A172 (cell line): ENCODE measurements around the gene URAD. TPM values are rescaled to one million over a fixed set of nuclear protein-coding genes. Genes with fewer than 3 reads are reported as not detected.
"Not testable (repeated sequence)": the region's sequence is repeated elsewhere in the genome, so short reads cannot be mapped to it uniquely, and the experiment has no call there.

Experiments
- DNase-seq: peaks from one replicate; pipeline ENCODE4 v3.0.0-alpha.2; 2015; ENCODE audit warnings: low spot score
- total RNA-seq: library from RNA; depleted of rRNA; stranded (reverse); fragments of >200 nt; shearing (Covaris generic); gene quantifications from 2 replicates; pipeline ENCODE4 v1.2.3, GENCODE V29; 2014; rRNA removed

The URAD gene, protein sequence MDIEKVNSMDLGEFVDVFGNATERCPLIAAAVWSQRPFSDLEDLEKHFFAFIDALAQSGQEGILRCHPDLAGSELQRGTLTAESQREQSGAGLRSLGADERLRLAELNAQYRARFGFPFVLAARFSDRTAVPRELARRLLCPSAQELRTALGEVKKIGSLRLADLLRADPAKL
- total RNA-seq: not detected in 2 replicates

DNA sequence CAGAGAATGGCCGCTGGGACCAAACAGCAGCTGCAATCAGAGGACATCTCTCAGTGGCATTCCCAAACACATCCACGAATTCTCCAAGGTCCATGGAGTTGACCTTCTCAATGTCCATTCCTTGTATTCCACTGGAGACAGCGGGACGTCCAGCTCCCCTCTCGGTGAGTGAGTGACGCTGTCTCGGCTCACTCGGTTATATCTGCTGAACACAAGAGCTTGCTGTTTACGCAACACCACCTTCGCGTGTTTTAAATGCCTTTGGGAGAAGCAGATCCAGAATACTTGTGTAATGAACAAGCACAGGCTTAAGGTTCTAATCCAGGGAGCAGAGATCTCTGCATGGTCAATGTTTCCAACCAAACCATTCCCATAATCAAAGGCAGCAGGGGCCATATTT is at the start of gene URAD:
TSS of gene URAD (minus strand) at position 174 of the 400 bp plus-strand sequence. CDS start at position 118, 56 bp downstream.
- no peak for DNase-seq

DNA sequence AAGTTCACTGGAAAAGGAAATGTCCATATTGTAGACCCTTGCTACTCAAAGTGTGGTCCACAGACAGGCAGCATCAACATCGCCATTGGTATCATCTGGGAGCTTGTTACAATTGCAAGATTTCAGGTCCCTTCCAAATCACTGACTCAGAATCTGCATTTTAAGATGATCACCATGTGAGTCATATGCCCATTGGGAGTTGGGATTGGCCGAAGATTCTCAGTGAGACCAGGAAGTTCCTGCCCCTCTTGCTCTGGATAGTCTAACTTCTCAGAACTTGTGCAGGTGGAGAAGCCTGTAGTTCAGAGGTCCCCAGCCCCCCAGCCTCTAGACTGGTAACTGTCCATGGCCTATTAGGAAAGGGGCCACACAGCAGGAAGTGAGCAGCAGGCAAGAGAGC is 48.9 kb upstream of the URAD start:
- DNase-seq: peak; percentile 74

DNA sequence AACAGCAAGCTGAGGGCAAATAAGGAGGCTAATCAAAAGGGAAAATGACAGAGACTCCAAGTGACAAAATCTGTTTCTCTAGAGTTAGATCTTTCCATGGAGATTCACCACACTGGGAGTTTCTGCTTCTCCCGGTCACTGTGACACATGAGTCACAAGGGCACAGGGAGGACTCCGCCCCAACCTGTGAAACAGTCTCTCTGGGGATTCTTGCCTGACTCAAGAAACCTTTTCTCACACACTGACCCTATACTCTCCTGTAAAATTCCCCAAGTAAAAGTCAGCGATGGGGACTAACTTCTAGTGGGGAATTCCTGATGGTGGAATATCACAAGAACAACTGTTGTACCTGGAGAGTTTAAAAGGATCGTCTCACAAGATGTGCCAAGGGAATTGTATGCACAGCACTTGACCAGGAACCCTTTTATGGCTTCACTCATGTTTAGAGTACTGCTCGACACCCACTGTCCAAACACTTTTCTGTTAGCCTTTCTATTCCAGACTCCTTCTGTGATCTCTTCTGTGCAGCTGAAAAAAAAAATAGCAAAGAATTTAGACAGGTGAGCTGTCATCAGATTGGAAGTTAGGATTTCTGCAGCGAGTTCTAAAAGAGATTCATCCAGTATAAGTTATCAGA is 46.8 kb upstream of the URAD start:
- DNase-seq: peak; percentile 56

DNA sequence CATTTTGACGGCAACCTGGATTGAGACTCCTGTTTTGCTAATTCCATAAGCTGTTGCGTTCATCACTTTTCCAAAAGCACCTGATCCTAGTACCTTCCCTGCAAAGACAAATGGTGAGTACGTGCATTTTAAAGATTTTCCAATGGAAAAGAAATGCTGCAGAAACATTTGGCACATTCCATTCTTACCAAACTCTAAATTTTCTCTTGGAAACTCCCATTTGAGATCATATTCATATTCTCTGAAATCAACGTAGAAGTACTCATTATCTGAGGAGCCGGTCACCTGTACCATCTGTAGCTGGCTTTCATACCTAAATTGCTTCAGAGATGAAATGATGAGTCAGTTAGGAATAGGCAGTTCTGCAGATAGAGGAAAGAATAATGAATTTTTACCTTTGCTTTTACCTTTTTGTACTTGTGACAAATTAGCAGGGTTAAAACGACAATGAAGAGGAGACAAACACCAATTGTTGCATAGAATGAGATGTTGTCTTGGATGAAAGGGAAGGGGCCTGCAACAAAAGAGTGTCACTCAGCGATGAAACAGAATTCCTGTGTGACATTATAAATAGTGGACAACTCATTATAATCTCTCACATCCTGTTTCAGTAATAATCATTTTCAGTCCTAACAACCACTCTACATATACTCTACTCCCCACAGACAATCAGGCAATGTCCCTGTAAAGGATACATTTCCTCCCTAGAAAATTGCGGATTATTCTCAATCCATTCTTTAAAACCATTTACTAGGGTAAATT is 45.6 kb upstream of the URAD start:
- no peak for DNase-seq

DNA sequence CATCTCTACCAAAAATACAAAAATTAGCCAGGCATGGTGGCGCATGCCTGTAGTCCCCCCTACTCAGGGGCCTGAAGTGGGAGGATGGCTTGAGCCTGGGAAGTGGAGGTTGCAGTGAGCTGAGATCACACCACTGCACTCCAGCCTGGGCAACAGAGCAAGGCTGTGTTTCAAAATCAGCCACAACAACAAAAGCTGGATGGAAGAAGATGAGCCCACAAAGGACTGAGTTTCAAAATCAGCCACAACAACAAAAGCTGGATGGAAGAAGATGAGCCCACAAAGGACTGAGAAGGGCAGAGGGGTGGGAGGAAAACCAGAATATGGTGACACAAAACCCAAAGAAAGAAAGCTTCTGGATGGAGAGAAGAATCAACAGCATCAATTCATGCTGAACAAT is 43.9 kb upstream of the URAD start:
- not testable (repeated sequence) for DNase-seq

DNA sequence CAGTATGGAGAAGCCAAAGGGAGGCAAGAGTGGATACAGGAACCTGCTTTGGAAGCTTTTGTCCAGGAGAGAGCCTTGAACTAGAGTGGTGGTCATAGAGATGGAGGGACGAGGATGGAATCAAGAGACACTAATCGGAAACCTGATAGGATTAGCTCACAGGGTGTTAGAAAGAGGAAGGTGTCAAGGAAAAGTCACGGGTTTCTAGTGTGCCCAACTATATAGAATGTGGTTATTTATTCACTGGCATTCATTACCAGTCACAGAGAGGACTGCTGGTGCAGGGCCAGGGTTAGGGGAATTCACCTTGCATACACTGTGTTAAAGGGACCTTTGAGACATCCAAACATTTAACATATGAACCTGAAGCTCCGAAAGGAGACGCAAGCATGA is 43.4 kb upstream of the URAD start:
- DNase-seq: no peak

DNA sequence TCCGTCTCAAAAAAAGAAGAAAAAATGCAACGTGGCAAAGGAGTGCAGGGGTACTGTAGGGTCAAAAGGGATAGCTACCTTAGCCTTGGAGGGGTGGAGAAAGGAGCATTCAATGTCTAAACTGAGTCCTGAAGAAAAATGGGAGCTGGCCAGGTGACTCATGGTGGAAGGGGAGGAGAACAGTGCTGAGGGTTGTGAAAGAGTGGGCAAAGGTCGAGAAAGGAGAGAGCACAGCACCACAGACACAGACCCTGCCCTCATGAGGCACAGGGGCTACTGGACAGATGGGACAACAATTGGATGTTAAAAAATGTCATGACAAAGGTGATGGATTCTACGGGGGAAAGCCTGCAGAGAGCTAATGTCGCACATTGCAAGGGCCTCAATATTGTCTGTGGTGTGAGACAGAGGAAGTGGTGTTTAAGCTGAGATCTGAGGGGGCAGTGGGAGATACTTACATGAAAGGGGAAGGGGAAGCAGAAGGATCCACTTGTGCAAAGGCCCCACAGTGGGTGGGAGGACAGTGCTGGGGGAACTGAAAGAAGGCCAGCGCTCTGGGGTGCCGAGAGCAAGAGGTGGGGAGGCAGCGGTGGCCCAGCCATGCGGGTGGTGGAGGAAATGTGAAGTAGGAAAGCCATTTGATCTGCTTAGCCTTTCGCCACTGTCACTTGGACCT is 42.9 kb upstream of the URAD start:
- no peak for DNase-seq

DNA sequence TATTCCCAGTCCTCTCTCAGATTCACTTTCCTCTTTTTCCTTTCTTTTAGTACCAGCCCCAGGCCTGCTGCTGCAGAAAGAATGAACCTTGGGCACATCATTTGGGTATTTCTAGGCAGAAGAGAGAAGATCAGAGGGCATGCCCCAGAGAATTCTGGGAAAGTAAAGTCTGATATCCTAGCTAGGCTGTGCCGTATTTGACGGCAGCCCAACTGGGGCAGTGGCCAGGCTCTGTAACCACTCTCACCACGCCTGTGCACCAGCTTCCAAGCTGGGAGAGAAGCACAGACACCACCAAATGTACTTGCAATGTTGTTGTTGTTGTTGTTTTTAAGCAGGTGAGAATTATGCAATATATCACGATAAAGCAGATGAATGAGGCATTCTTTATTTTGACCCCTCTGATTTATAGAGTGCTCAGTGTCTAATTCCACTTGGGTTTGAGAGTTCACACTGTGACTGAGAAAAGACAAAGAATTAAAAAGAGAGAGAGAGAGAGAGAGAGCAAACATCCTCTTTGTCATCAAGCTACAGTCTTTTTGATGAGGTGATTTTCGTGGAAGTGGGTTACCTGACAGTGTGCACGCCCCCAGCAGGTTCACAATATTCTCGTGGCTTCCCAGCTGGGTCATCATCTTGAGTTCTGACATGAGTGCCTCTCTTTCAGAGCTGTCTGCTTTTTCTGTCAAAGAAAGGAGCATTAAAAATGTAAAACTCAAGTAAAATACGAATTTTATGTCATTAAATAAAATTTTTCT is 39.3 kb upstream of the URAD start:
- no peak for DNase-seq

DNA sequence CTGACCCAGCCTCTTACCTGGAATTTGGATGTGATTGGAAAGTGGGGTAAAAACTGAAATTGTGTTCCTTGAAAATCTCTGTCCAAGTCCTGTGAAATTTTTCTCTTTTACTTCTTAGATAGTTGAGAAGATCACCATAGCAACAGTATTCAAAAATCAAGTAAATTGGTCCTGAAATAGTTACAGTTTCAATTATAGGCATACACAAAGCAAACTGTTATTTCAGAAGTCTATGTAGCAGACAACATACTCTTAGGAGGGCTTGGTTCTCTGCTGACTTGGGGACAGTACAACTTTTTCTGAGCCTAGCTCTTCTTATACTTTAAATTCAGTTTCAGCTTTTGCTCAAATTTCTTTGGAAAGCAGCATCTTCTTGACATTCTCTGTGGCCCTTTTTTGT is 38.6 kb upstream of the URAD start:
- DNase-seq: no peak

DNA sequence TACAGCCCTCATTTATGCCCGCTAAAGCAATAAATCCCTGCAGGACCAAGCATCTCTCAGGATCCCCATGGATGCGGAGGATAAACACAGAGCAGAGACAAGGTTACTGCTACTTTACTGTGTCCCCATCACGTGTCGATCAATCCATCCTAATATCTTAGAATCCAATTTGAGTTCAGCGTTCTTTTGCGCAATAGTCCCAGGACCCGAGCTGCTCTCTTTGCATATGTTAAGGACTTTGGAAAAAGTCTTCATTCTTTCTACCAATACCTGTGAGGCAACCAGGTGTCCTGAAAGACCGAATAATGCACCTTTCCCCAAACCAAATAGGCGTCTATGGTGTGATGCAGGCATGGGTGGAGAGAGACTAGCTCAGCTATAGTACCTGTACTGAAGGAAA is 38.0 kb upstream of the URAD start:
- DNase-seq: no peak

DNA sequence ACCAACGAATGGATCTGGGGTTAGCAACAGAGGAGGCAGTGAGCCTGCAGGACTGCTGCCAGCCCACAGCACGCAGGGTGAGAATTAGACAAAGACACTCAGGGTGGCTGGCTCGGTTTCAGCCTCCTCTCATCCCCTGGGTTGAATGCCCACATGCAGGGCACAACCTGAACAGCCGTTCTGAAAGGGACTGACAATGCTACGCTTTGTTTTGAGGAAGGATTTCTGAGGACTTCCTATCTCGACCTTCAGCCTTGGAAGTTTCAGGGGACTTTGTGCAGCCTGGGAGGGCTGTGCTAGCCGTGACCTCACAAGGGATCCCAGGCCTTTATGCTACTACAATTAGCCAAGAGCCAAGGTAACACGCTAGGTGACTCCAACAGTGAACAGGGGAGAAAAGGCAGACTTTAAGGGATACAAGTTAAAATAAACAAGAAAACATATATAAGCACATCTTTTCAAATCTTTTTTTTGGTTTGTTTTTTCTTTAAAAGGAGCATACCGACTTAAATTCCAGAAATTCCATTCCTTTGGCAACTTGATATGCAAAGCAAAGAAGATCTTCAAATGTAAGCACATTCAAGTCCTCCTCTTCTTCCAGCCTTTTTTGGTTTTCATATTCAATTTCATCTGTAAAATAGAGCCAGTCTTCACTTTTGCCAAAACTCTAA is 34.5 kb upstream of the URAD start:
- DNase-seq: no peak

DNA sequence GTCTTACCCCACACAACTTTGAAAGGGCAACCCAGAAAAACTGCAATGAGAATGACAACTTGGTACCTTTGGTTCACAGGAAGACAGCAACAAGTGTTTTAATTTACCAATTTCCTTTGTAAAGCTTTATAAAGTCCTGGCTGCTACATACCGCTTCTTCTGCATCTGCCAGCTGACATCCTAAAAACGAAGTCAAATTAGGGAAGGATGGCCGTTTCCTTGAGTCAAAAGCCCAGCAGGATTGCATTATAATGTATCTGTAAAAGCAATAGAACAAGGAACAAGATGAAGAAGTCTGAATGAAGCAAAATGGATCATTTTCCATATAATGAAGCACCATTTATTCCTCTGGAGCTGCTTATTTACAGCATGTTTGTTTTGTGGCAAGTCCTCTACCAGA is 25.8 kb upstream of the URAD start:
- DNase-seq: no peak

DNA sequence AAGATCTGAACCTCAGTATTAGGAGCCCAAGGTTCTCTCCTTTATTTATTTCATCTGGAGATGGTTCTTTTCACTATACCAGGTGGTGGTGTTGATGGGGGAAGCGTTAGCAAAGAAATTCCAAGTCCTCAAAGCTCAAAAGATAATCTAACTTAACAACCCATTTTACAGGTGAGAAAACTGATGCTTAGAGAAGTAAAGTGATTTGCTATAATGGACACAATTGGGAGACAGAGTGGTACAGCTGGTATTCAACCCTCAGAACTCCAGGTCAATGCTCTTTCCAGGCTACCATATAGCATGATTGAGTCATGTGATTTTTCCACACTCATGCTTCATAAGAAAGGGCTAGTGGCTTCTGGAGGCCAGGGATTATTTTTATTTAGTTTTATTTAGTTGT is 25.0 kb upstream of the URAD start:
- no peak for DNase-seq

DNA sequence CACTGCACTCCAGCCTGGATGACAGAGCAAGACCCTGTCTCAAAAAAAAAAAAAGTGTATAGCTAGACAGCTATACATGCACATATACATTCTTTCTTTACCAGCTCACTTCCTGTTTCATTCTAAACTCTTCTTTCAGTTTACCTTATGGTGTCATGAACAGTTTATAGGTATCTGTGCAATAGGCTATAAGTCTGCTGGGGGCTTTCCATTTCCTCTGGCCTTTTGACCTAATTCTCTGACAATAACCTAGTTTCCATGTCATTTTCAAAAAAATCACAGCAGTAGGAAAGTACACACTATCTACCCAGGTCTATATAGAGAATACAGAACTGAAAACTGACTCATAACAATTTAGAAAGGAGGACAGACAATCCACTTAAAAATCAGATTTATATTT is 24.4 kb upstream of the URAD start:
- DNase-seq: no peak

DNA sequence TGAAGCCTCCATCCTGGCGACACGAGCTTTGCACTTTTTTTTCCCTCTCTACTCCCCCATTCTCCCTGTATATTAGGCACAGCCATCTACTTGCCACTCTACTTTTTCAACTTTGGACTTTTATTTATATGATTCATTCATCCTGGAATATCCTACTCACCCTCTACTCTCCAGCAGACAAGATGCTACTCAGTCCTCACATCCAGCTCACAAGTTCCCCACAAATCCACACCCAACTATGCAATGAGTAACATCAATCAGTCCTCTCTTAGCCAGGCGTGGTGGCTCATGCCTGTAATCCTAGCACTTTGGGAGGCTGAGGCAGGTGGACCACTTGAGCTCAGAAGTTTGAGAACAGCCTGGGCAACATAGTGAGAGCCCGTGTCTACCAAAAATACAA is 23.9 kb upstream of the URAD start:
- DNase-seq: no peak

DNA sequence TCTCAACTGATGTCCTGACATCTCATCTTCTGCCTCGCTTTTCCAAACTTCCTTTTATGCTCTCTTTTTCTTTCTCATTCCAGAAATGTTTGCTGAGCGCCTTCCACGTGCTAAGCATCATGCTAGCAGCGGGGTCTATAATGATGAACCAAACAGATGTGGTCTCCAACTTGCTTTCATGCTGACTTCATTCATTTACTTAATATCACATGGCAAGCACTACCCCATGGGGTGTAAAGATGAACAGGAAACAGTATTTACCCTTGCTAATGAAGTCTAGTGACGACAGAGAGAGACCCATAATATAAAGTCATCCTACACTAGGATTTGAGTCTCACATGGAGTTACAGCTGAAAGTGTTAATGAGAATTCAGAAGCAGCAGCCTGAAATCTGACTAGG is 21.6 kb upstream of the URAD start:
- DNase-seq: no peak

DNA sequence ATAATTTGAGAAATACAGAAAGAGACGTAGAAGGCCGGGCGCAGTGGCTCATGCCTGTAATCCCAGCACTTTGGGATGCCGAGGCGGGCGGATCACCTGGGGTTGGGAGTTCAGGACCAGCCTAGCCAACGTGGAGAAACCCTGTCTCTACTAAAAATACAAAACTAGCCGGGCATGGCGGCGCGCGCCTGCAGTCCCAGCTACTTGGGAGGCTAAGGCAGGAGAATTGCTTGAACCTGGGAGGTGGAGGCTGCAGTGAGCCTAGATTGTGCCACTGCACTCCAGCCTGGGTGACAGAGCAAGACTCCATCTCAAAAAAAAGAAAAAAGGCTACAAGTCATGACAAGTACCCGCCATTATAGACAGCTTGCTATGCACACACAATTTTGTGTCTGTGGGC is 16.5 kb upstream of the URAD start:
- DNase-seq: not testable (repeated sequence)

DNA sequence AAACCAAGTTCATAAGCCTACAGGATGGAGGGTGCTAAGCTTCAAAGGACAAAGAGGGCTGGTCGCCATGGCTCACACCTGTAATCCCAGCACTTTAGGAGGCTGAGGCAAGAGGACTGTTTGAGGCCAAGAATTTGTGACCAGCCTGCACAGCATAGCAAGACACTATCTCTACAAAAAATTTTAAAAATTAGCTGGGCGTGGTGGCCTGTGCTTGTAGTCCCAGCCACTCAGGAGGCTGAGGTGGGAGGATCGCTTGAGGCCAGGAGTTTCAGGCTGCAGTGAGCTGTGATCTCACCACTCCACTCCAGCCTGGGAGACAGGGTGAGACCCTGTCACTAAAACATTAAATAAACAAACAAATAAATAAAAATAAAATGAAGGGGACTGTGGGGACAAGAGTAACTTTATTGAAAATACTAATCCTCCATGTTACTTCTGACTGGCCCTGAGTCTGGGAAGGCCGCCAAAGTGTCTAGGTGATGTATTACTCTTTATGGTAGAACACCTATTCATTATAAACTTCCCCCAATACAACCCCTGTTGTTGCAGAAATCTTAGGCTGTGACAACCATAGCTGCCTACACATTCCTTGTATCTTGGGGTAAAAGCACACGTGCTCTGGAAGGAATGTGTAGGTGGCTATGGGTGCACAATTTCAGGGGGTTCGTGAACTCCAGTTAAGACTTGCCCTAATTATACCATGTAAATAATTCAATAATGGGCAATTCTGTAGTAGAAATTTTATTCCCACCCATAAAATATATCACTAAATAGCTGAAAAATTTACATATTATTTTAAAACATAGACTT is 14.6 kb upstream of the URAD start:
- DNase-seq: peak; percentile 51

DNA sequence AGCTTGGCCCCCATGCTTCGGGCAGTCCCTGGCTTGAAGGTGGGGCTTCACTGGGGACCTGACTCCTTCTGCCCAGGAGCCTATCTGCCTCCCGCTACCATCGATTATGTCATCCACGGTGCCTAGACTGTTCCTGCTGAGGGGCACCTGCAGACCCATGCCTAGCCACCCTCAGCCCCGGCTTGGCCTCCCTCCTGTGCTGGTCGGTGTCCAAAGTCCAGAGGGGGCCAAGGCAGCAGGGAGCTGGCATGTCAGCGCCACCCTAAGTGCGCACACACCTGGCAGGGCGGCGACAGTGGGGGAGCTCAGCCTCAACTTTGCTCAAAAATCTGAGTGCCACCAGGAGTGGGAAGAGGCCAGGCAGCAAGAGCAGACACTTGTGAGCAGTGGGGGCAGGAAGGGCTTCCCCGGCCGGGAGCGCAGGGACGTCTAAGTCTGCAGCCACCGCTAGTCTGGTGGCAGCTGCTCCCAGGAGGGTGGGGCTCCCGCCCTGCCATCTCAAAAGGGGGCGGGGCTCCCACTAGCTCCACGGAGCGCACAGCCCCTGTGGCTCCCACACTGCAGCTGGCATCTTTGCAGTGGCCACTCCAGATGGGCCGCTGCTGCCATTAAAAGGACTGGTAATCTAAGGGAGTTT is 13.5 kb upstream of the URAD start:
- no peak for DNase-seq

DNA sequence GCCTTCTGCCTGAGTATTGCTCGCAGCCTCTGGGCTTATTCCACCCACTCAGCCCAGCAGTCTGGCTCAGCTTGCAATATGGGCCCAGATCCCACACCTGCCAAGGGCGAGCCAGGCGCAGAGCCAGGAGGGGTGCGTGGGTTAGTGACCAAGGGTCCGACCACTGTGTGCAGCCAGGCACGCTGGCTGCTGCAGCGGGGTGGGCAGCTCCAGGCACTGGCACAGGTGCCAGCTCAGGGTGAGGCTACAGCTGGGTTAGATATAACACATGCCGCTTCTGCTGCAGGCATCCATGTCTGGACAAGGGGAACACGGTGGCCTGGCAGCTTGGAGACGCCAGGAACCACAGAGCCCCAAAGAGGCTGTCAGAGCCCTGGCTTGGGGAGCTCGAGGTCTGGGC is 12.6 kb upstream of the URAD start:
- DNase-seq: no peak
